Ovary (tissue), 9 donors: ENCODE measurements around the gene CHAC1. TPM values are rescaled to one million over a fixed set of nuclear protein-coding genes. Genes with fewer than 3 reads are reported as not detected.

ENCODE experiments used
- DNase-seq, 5 donors: peaks; one replicate each; pipeline ENCODE4 v3.0.0-alpha.2; 2019 to 2020
- H3K27ac ChIP-seq, 2 donors: fragments of 200-600 bp; one replicate each; pipeline versions ENCODE4 v1.5.1 to v1.8.0; 2019 to 2022
- H3K27me3 ChIP-seq: fragments of 200-600 bp; one replicate; pipeline ENCODE4 v1.8.0; 2022
- H3K36me3 ChIP-seq: fragments of 200-600 bp; sonication (generic); one replicate; pipeline ENCODE4 v1.5.1; 2019
- H3K4me1 ChIP-seq: one replicate; pipeline ENCODE4 v1.8.1; 2013; ENCODE audit warnings: mild to moderate bottlenecking, moderate library complexity; ENCODE audit not compliant: insufficient read depth
- H3K4me3 ChIP-seq: fragments of 200-600 bp; sonication (generic); one replicate; pipeline ENCODE4 v1.5.1; 2017
- H3K9me3 ChIP-seq, 2 donors: fragments of 200-600 bp in 1 of 2; sonication (generic) in 1 of 2; one replicate each; pipeline versions ENCODE4 v1.5.1 to v1.8.1; 2013 to 2019; ENCODE audit warnings: mild to moderate bottlenecking in 1 of 2, moderate library complexity in 1 of 2
- CTCF ChIP-seq, 3 donors: fragments of 450-650 bp in 2 of 3; fragments of 200-600 bp in 1 of 3; IDR thresholded peaks; one replicate each; pipeline versions ENCODE4 v1.5.1 to v1.8.0; 2016 to 2022; ENCODE audit warnings: antibody characterized with exemption in 3 of 3, mild to moderate bottlenecking in 1 of 3
- EP300 ChIP-seq: sonication (generic); formaldehyde crosslinking; IDR thresholded peaks from one replicate; pipeline ENCODE4 v1.6.1; 2017; ENCODE audit warnings: antibody characterized with exemption
- POLR2A ChIP-seq: fragments of 450-650 bp; IDR thresholded peaks from one replicate; pipeline ENCODE4 v1.6.1; 2017; ENCODE audit warnings: antibody characterized with exemption, mild to moderate bottlenecking, moderate library complexity
- WGBS, 3 donors: extraction: QIAGEN DNeasy Blood & Tissue Kit in 1 of 3; methylation state at CpG; one replicate each; pipeline versions ENCODE4 v1.1.5 to v1.1.7; 2013 to 2017; 5-methylcytosine and 5-hydroxymethylcytosine counted together
- intact Hi-C, 4 donors: fragments of 100-400 bp; cut with DNase I; formaldehyde crosslinking; loops; one replicate each; pipeline versions ENCODE4 v1.11.0 to v1.15.1; 2022 to 2023
- polyA plus RNA-seq, 2 donors: library from polyadenylated mRNA; stranded (reverse); fragments of 200-250 nt in 1 of 2; fragments of 350-450 nt in 1 of 2; fragmentation: Illumina TruSeq in 1 of 2; extraction: RNeasy Lipid Tissue Mini Kit (QIAGEN cat#74804) in 1 of 2; gene quantifications; one replicate each; pipeline ENCODE4 v1.2.3, GENCODE V29; 2013 to 2014
- total RNA-seq, 7 donors: library from RNA; depleted of rRNA in 2 of 7; stranded (reverse); fragments of >200 nt in 2 of 7; fragmentation: NEBNext Ultra II Directional in 3 of 7; extraction: Animal tissue kit (Norgen Biotek cat#: 25700) in 3 of 7; gene quantifications; one replicate each; pipeline versions ENCODE4 v1.1.0 to v1.2.4, GENCODE V29; 2016 to 2023
- donor health status: DM: no; HTN: no; CAD: no; lungs with moderate emphysema.
- donor health status: DM: no; HTN: no; CAD: no.
- donor health status: Bipolar disorder and iron deficiency.
- donor health status: DM: yes; HTN: yes; CAD: no.
- donor health status: DM: no; HTN: no; CAD: no.
- donor health status: DM: yes; HTN: yes; CAD: no.

Gene CHAC1
- total and polyA plus RNA-seq, 9 donors: 0.18 to 146 (median 2.1) TPM

- H3K36me3 ChIP-seq: no peaks in the 10 kb centered on the region
- intact Hi-C loops: no loop called here
- no peak for DNase-seq
- no peaks in the 10 kb centered on the region for H3K9me3 ChIP-seq
- no peak overlapping the region for H3K27ac ChIP-seq
- H3K4me3 ChIP-seq: no peak overlapping the region
- no peaks in the 10 kb centered on the region for H3K27me3 ChIP-seq
- 76 to 81% (median 79%) methylated on average over 3 of the region's 3 CpGs for WGBS, 3 donors
- TF ChIP-seq EP300: no peak
- no peak for TF ChIP-seq POLR2A
- TF ChIP-seq CTCF (IDR thresholded peaks at IDR 0.05): no peak
- H3K4me1 ChIP-seq: no peaks in the 10 kb centered on the region
These were observed 27.9 kb downstream of the CHAC1 start for GRCh38 chr15:40981186-40981585.

DNA sequence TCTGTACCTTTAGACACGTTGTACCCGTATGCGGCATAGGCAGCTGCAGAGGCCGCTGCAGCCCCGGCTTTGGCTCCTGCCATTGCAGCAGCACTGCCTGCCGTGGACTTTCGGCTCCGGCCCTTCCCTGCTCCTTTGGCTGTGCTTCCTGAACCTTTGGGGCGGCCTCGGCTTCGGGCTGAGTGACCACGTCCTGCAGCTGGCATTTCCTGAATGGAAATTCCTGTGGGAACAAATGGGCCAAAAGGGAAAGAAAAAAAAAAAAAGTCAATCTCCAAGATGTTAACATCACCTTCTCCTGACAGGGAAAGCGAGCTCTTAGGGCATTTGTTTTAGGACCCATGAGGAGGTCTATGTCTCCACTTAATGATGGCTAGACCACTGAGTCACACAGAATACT lies 29.6 kb downstream of the CHAC1 start:
- Histone ChIP-seq H3K27me3 (no peaks in the 10 kb centered on the region), H3K36me3 (no peaks in the 10 kb centered on the region), H3K4me1 (no peaks in the 10 kb centered on the region), H3K4me3 (no peak overlapping the region), H3K27ac (no peak overlapping the region), H3K9me3 (no peaks in the 10 kb centered on the region)
- TF ChIP-seq POLR2A (no peak), EP300 (no peak), CTCF (IDR thresholded peaks at IDR 0.05) (no peak)
- intact Hi-C loops: no loop called here
- 74 to 81% (median 77%) methylated on average over 13 of the region's 13 CpGs for WGBS, 3 donors
- no peak for DNase-seq

GRCh38 chr15:40984406-40984805 lies 31.1 kb downstream of the CHAC1 start:
- intact Hi-C loops: no loop called here
- H3K36me3 ChIP-seq: no peaks in the 10 kb centered on the region
- no peak for TF ChIP-seq POLR2A
- TF ChIP-seq CTCF (IDR thresholded peaks at IDR 0.05): no peak
- TF ChIP-seq EP300: no peak
- no peaks in the 10 kb centered on the region for H3K27me3 ChIP-seq
- no peaks in the 10 kb centered on the region for H3K9me3 ChIP-seq
- DNase-seq: no peak
- no peak overlapping the region for H3K27ac ChIP-seq
- 89 to 92% (median 90%) methylated on average over 5 of the region's 5 CpGs for WGBS, 3 donors
- no peak overlapping the region for H3K4me3 ChIP-seq
- no peaks in the 10 kb centered on the region for H3K4me1 ChIP-seq

DNA sequence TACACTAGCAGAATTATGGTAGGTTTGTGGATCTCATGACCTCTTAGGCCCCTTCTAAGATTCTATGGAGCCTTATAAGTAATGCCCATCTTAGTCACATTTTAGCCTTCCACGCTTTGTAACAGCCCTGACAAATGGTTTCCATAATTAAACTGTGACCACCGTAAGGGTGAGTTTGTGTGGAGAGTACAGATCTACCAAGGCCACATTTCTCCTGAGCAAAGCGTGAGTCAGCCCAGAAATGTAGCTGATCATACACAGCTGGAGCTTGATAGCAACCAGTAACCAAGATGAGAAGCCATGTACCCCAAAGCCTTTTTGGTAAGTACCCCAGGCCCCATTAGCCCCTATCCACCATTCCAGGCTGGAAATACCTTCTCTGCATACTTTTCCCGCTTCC lies 31.7 kb downstream of the CHAC1 start:
- DNase-seq: no peak
- Histone ChIP-seq H3K9me3 (no peaks in the 10 kb centered on the region), H3K4me1 (no peaks in the 10 kb centered on the region), H3K27me3 (no peaks in the 10 kb centered on the region), H3K36me3 (no peaks in the 10 kb centered on the region), H3K27ac (no peak overlapping the region), H3K4me3 (no peak overlapping the region)
- 49 to 73% (median 54%) methylated on average over 4 of the region's 4 CpGs for WGBS, 3 donors
- no peak for TF ChIP-seq EP300
- TF ChIP-seq CTCF (IDR thresholded peaks at IDR 0.05): no peak
- TF ChIP-seq POLR2A: no peak
- intact Hi-C loops: no loop called here
